NOMO-1 treated with dmso at 0.1 percent for 144 hours (cell line): ENCODE results near the gene ADM2.
"Not testable (repeated sequence)": the region's sequence is repeated elsewhere in the genome, so short reads cannot be mapped to it uniquely, and the experiment has no call there.

Experiments
- DNase-seq: peaks from one replicate; lab custom pipeline; 2025; ENCODE audit not compliant: unreplicated experiment; lab: John Stamatoyannopoulos, UW

The ADM2 gene

DNA sequence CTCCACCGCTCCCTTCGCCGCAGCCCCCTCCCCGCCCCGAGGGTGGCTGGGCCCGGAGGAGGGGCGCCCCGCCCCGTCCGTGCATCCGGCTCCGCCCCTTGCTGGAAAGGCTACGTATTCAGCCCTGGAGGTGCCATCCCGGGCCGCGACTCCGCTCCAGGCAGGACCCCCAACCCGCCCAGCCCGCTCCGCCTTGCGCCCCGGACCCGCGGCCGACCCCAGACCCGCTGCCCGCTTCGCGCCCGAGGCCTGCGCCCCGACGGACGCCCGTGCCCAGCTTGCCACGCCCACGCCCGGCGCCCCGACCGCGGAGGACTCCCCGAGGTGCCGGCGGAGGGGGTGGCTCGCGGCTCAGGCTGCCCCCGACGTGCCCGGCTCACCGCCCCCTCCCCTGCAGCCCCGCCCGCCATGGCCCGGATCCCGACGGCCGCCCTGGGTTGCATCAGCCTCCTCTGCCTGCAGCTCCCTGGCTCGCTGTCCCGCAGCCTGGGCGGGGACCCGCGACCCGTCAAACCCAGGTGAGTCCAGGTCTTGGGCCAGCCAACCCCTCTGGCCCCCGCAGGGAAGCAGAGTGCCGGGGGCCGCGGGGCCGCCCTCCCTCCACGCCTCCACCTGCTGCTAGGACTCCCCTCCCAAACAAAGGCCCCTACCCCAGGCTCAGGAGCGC lies at the start of gene ADM2:
Gene ADM2 (plus strand): TSS at position 104 of the 667 bp plus-strand sequence. CDS start 305 bp downstream, at position 409.
- DNase-seq = no peak

DNA sequence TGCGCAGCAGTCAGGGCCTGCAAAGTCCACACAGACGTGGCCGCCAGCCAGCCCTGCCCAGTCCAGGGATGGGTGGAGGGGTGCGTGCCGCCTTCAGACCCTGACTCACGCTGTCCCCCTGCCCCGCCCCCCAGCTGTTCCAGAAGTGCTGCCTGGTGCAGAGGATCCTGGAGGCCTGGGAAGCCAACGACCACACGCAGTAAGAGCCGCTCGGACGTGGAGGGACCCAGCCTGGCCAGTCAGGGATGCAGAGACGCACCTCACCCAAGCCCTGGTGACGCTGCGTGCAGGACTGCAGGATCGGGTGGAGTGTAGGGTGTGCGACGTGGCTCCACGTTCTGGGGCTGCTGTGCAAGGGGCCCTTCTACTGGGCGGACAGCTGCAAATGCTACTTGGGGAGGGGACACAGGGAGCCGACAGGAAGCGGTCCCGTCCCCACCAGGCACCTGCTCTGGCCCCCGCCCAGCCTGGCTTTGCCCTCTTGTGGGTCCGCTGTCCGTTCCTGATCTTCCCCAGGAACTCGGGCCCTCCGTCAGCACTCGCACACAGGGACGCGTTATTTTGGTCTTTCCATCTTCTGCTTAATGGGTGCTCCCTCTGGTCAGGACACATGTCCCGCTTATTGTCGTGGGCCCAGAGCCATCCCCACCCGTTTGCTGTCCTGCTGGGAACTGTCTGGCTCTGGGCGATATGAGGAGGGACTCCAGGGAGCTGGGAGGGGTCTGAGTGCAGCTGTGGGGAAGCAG lies 49.0 kb upstream of the ADM2 start:
- DNase-seq = no peak

- DNase-seq = not testable (repeated sequence)
Measured at GRCh38 chr22:50432877-50433510, 48.3 kb upstream of the ADM2 start.

DNA sequence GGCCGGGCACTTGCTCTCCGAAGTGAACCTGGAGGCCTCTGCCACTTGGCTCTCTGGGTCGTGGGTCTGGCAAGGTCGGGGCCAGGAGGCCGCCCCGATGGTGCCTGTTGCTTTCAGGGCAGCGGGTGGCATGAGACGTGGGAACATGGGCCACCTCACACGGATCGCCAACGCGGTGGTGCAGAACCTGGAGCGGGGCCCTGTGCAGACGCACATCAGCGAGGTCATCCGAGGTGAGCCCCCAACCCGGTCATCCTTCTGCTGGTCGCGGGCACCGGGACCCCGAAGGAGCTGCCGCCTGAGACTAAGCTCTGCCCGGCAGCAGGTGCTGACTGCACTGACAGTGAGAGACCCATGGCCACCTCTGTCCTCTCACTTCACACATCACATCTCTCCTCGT lies 46.5 kb upstream of the ADM2 start:
- no peak for DNase-seq

DNA sequence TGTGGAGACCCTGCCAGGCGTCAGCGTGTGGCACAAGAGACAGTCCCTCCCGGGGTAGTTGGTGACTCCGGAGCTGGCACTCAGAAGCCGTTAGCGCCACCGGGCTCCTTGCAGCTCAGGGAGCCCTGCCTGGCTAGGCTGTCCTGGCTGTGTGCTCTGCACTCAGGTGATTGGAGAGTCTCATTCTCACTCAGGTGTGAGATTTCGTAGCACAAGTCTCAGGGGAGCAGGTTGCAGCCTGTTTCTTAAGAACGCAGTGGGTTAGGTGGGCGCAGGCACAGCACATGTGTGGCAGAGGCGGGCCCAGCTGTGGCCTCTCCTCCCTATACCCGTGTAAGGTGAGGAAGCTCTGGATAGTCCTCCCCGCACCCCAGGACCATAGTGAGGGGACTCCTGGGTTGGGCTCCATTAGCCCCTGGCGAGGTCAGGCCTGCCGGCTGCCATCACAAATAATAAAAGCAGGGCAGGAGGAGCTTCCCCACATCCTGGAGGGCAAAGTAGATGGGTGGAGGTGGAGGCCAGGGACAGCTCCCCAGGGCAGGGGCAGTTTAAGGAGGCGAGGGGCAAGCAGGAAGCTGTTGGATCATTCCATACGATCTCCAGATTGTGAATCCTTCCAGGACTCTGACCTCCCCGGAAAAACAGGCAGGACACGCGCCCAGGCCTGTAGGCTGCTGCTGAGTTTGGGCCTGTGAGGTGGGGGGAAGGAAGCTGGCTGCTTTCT lies 45.9 kb upstream of the ADM2 start:
- no peak for DNase-seq

- no peak for DNase-seq
Measured at GRCh38 chr22:50436015-50436830, 45.1 kb upstream of the ADM2 start.

DNA sequence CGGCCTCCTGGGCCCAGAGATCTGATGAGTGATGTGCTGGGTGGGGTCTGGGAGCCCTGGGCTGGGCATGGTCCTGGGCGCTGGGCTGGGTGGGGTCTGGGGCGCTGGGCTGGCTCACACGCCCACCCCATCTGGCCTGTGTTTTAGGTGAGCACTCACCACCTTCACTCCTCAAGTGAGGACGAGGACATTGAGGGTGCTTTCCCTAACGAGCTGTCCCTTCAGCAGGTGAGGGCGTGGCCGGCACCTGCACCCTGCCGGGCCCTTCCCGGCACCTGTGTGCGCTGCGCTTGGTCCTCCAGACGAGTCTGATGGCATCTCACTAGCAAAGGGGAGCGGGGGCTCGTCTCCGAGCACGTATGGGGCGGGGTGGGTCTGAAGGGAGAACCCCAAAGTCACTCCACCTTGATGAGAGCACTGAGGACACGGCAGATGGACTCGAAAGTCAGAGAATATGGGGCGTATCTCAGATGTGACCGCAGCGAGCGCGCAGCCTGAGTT lies 44.5 kb upstream of the ADM2 start:
- no peak for DNase-seq

DNA sequence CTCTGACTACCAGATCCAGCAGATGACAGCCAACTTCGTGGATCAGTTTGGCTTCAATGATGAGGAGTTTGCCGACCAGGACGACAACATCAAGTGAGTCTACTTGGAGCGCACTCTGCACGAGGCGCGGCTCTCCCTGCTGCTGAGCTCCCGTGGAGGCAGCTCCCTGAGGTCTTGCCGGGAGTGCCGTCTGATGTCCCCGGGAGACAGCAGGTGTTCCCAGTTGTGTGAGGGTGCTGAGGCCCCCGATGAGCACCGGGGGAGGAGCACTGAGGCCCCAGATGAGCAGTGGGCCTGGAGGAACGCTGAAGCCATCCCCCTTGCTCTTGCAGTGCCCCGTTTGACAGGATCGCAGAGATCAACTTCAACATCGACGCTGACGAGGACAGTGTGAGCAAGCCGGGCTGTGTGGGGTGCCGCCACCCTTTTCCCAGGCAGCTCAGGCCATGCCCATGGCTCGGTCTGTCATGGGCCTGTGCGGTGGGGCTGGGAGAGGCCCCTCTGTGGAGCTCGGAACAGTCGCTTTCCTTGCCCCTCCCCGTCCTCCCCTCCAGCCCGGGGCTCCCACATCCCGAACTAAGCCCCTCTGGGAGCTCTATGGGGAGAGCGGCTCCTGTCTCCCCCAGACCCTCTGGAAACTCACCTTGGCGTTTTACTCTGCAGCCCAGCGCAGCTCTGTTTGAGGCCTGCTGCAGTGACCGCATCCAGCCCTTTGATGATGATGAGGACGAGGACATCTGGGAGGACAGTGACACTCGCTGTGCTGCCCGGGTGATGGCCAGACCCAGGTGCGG lies 43.6 kb upstream of the ADM2 start:
- DNase-seq = no peak

GRCh38 chr22:50438305-50439275 lies 42.8 kb upstream of the ADM2 start:
- no peak for DNase-seq

DNA sequence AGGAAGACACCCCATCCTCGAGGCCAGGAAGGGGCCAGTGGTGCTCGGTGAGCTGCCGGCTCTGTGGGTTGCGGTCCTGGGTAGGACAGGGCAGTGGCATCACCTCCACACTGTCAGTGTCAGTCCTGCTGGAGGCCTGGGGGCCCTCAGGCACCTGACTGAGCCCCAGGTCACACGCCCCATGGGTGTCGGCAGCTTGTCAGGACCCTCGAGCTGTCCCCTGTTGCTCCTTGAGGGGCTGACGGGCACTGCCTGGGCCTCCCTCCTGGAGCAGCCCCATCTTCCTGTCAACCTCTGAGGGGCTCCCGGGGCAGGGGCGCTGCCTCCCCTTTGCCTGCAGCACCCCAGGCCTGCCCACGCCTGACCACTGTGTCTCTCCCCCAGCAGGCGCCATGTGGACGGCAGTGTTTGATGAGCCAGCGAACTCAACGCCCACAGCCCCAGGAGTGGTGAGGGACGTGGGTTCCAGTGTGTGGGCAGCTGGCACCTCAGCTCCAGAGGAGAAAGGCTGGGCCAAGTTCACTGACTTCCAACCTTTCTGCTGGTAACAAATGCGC lies 42.0 kb upstream of the ADM2 start:
- DNase-seq = no peak

DNA sequence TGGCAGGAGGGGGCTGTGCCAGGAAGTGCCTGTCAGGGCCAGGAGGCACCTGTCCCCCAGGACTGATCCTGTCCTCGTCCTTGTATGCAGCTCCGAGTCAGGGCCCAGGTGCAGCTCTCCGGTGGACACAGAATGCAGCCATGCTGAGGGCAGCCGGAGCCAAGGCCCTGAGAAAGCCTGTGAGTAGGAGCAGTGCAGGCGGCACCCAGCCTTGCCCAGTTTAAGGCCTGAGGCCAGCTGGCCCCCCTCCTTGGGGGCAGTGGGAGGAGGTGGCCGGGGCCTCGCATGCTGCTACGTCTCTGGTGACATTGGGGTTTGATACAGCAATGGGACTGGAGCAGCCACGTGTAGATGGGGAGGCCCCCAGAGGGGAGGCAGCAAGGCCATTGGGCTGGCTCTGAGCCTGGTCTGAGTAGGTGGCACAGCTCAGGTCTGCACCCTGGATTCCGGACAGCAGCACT lies 41.4 kb upstream of the ADM2 start:
- DNase-seq = no peak

DNA sequence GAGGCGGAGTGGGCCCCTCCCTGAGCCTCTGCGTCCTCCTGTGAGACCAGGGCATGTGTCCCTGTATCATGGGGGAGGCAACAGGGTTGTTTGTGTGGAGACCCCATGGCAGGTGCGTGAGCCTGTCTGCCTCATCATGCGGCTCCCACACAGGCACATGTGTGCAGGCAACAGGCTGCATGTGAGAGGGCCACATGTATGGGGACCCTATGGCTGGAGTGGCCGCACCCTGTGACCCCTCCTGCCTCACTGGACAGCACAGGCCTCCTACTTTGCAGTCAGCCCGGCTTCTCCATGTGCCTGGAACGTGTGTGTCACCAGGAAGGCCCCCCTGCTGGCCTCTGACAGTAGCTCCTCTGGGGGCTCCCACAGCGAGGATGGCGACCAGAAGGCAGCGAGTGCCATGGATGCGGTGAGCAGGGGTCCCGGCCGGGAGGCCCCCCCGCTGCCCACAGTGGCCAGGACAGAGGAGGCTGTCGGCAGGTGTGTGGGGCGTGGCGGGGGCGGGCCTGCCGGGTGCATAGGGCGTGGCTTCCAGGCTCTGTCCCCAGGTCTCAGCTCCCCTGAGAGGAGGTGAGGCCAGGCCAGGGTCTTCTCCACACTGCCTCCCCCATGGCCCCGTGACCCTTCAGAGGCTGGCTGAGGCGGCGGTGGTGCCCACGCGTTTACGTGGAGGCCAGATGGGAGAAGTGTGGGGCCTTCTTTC lies 40.6 kb upstream of the ADM2 start:
- no peak for DNase-seq

- no peak for DNase-seq
Measured at GRCh38 chr22:50441428-50441993, 39.8 kb upstream of the ADM2 start.

- DNase-seq = no peak
Measured at GRCh38 chr22:50443197-50443596, 38.1 kb upstream of the ADM2 start.

DNA sequence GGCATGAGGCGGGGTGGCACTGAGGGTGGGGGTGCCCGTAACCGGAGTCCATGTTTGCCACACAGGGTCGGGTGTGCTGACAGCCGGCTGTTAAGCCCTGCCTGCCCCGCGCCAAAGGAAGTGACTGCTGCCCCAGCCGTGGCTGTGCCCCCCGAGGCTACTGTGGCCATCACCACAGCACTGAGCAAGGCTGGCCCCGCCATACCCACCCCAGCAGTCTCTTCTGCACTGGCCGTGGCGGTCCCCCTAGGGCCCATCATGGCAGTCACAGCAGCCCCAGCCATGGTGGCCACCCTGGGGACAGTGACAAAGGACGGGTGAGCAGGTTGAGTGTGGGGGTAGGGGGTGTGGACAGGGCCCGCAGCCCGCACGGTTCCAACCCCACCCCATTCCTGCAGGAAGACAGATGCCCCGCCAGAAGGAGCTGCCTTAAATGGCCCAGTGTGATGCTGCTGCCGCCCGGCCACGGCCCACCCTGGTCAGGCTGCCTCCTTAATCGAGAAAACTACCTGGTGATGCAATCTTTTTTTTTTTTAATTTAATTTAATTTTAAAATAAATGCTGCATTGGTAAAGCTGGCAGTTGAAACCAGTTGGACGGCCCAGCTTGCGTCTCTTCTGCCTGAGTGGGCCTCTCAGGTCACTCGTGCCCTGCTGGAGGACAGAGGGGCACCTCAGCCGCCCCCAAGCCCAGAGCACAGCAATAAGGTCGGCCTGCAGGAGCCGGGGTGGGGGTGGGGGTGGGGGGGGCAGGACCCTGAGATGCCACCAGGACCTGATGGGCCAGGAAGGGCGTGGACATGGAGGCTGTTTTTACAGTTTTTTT lies 37.3 kb upstream of the ADM2 start:
- DNase-seq = no peak

- DNase-seq = no peak
Measured at GRCh38 chr22:50444663-50445062, 36.7 kb upstream of the ADM2 start.
